Mesenchymal stem cell (in vitro differentiated cells and primary cell): ENCODE data around the gene SSC5D.
A peak's percentile ranks its signal among the peaks of the same experiment; 100 is the strongest.

Source experiments
- DNase-seq: peaks from one replicate; pipeline ENCODE4 v3.0.0-alpha.2; 2013
- H2AFZ ChIP-seq: one replicate; pipeline ENCODE4 v1.6.1; 2013; ENCODE audit warnings: low read depth, mild to moderate bottlenecking, control low read depth, inconsistent platforms, low read length, moderate library complexity
- H2AK5ac ChIP-seq: 2 replicates; pipeline ENCODE4 v1.6.1; 2013; ENCODE audit warnings: low read length, moderate library complexity, mild to moderate bottlenecking, inconsistent platforms; ENCODE audit not compliant: severe bottlenecking
- H2BK120ac ChIP-seq: one replicate; pipeline ENCODE4 v1.6.1; 2013; ENCODE audit warnings: low read depth, mild to moderate bottlenecking, inconsistent platforms, low read length, moderate library complexity
- H2BK12ac ChIP-seq, 2 experiments: one replicate each; pipeline ENCODE4 v1.6.1; 2013; ENCODE audit warnings: inconsistent platforms in 2 of 2, low read length in 2 of 2, mild to moderate bottlenecking in 2 of 2, moderate library complexity in 2 of 2, control low read depth in 1 of 2
- H2BK15ac ChIP-seq: one replicate; pipeline ENCODE4 v1.6.1; 2013; ENCODE audit warnings: mild to moderate bottlenecking, low read depth, inconsistent platforms; ENCODE audit not compliant: poor library complexity, severe bottlenecking
- H2BK5ac ChIP-seq: 2 replicates; pipeline ENCODE4 v1.6.1; 2013; ENCODE audit warnings: low read depth, mild to moderate bottlenecking, low read length, control low read depth, inconsistent platforms; ENCODE audit not compliant: poor library complexity, severe bottlenecking
- H3K14ac ChIP-seq, 2 experiments: one replicate each; pipeline ENCODE4 v1.6.1; 2013; ENCODE audit warnings: inconsistent platforms in 2 of 2, low read length in 2 of 2, control low read depth in 1 of 2, mild to moderate bottlenecking in 1 of 2, moderate library complexity in 1 of 2
- H3K18ac ChIP-seq, 2 experiments: one replicate each; pipeline ENCODE4 v1.6.1; 2013; ENCODE audit warnings: inconsistent platforms in 2 of 2, low read length in 2 of 2, control low read depth in 1 of 2, low read depth in 1 of 2, mild to moderate bottlenecking in 1 of 2
- H3K23ac ChIP-seq, 2 experiments: one replicate each; pipeline ENCODE4 v1.6.1; 2013; ENCODE audit warnings: inconsistent platforms in 2 of 2, low read length in 2 of 2, mild to moderate bottlenecking in 2 of 2, moderate library complexity in 2 of 2, control low read depth in 1 of 2
- H3K27ac ChIP-seq: 2 replicates; pipeline ENCODE4 v1.5.1; 2013; ENCODE audit warnings: mild to moderate bottlenecking, moderate library complexity, low read length, control low read depth, inconsistent platforms; ENCODE audit not compliant: poor library complexity, severe bottlenecking
- H3K27me3 ChIP-seq, 2 experiments: 2 replicates each; pipeline versions ENCODE4 v1.6.1 to v1.7.0; 2013; ENCODE audit warnings: low read length in 2 of 2, mild to moderate bottlenecking in 2 of 2, moderate library complexity in 2 of 2, control low read depth in 1 of 2, inconsistent platforms in 1 of 2; ENCODE audit not compliant: control insufficient read depth in 1 of 2, insufficient read depth in 1 of 2
- H3K36me3 ChIP-seq, 2 experiments: 2 replicates each; pipeline versions ENCODE4 v1.6.1 to v1.7.0; 2013; ENCODE audit warnings: low read length in 2 of 2, control low read depth in 1 of 2, inconsistent platforms in 1 of 2, low read depth in 1 of 2, mild to moderate bottlenecking in 1 of 2; ENCODE audit not compliant: insufficient read depth in 2 of 2, control insufficient read depth in 1 of 2
- H3K4ac ChIP-seq, 2 experiments: one replicate each; pipeline ENCODE4 v1.6.1; 2013; ENCODE audit warnings: inconsistent platforms in 2 of 2, low read length in 2 of 2, mild to moderate bottlenecking in 2 of 2, moderate library complexity in 2 of 2, control low read depth in 1 of 2, low read depth in 1 of 2
- H3K4me1 ChIP-seq: 2 replicates; pipeline ENCODE4 v1.6.1; 2013; ENCODE audit warnings: low read depth, low read length, control low read depth; ENCODE audit not compliant: control insufficient read depth, insufficient read depth
- H3K4me2 ChIP-seq: 2 replicates; pipeline ENCODE4 v1.6.1; 2013; ENCODE audit warnings: low read length, mild to moderate bottlenecking, inconsistent platforms; ENCODE audit not compliant: poor library complexity, severe bottlenecking
- H3K4me3 ChIP-seq, 2 experiments: 2 replicates each; pipeline versions ENCODE4 v1.5.1 to v1.7.0; 2013; ENCODE audit warnings: low read length in 2 of 2, mild to moderate bottlenecking in 2 of 2, control low read depth in 1 of 2, low read depth in 1 of 2; ENCODE audit not compliant: insufficient read depth in 1 of 2
- H3K79me1 ChIP-seq: replicated peaks from 2 replicates; pipeline ENCODE4 v1.6.1; 2013; ENCODE audit warnings: mild to moderate bottlenecking, control low read depth, low read length, inconsistent platforms; ENCODE audit not compliant: poor library complexity, severe bottlenecking
- H3K9ac ChIP-seq: 2 replicates; pipeline ENCODE4 v1.7.0; 2013; ENCODE audit warnings: mild to moderate bottlenecking, low read length, moderate library complexity
- H3K9me3 ChIP-seq: 2 replicates; pipeline ENCODE4 v1.7.0; 2013; ENCODE audit warnings: mild to moderate bottlenecking, low read length; ENCODE audit not compliant: control insufficient read depth
- H4K8ac ChIP-seq: one replicate; pipeline ENCODE4 v1.6.1; 2013; ENCODE audit warnings: inconsistent platforms, mild to moderate bottlenecking, low read length, moderate library complexity
- H4K91ac ChIP-seq: one replicate; pipeline ENCODE4 v1.6.1; 2013; ENCODE audit warnings: mild to moderate bottlenecking, low read length, inconsistent platforms
- whole genome bisulfite sequencing: methylation state at CpG from one replicate; pipeline ENCODE4 v1.1.7; 2013; ENCODE audit warnings: mixed read lengths; 5-methylcytosine and 5-hydroxymethylcytosine counted together

Gene SSC5D

GRCh38 chr19:55483706-55484592 lies 4.3 kb upstream of the SSC5D start:
- Histone ChIP-seq H3K14ac (no peak overlapping the region), H3K27me3 (no peaks in the 10 kb centered on the region), H3K27ac (no peak overlapping the region), H3K9ac (peak overlapping the region; percentile 86), H4K91ac (peak overlapping the region; percentile 44), H2AK5ac (no peak overlapping the region), H3K4me3 (peak overlapping the region in 1 of 2 experiments; percentile 78), H2BK15ac (peak overlapping the region; percentile 3), H4K8ac (no peak overlapping the region), H3K4me1 (peaks cover 65% of the 10 kb centered on the region), H3K18ac (no peak overlapping the region), H2BK12ac (peak overlapping the region in 1 of 2 experiments; percentile 22), H2AFZ (no peak overlapping the region), H3K4ac (peak overlapping the region; percentile 15 to 64), H3K36me3 (peaks cover 6 to 57% of the 10 kb centered on the region in 2 experiments), H2BK5ac (no peak overlapping the region), H3K23ac (peak overlapping the region in 1 of 2 experiments; percentile 43), H3K79me1 (peaks cover 20% of the 10 kb centered on the region), H2BK120ac (no peak overlapping the region), H3K4me2 (peak overlapping the region; percentile 92), H3K9me3 (no peaks in the 10 kb centered on the region)
- WGBS, result 72% methylated on average over 46 of the region's 46 CpGs
- no peak for DNase-seq

GRCh38 chr19:55484593-55485438 lies 3.4 kb upstream of the SSC5D start, which contains the start of gene NAT14:
Gene NAT14 (plus strand): TSS chr19:55485188. CDS start chr19:55485709, 521 bp downstream.
- peak within 1 kb of the TSS; percentile 92 to 97 for H3K4ac ChIP-seq
- H2BK5ac ChIP-seq, result peak within 1 kb of the TSS; percentile 81

GRCh38 chr19:55485439-55486011 lies 2.7 kb upstream of the SSC5D start:
- peak overlapping the region; percentile 90 for H4K8ac ChIP-seq
- peak overlapping the region in 1 of 2 experiments; percentile 38 for H3K23ac ChIP-seq
- H3K79me1 ChIP-seq, result peaks cover 20% of the 10 kb centered on the region
- H3K4ac ChIP-seq, result peak overlapping the region; percentile 92 to 97
- H2AK5ac ChIP-seq, result peak overlapping the region; percentile 38
- peak overlapping the region; percentile 69 to 82 for H3K18ac ChIP-seq
- peak overlapping the region; percentile 72 to 78 for H3K4me3 ChIP-seq
- H2BK120ac ChIP-seq, result peak overlapping the region; percentile 99
- peak overlapping the region; percentile 19 for H2BK5ac ChIP-seq
- peak overlapping the region; percentile 86 for H3K9ac ChIP-seq
- peak overlapping the region; percentile 48 to 83 for H3K14ac ChIP-seq
- H3K27ac ChIP-seq, result peak overlapping the region; percentile 87
- H3K4me2 ChIP-seq, result peak overlapping the region; percentile 92
- H2BK12ac ChIP-seq, result peak overlapping the region; percentile 14 to 92
- H2BK15ac ChIP-seq, result peak overlapping the region; percentile 98
- WGBS, result 18% methylated on average over 18 of the region's 18 CpGs
- H3K36me3 ChIP-seq, result peaks cover 6 to 62% of the 10 kb centered on the region in 2 experiments
- H3K9me3 ChIP-seq, result no peaks in the 10 kb centered on the region
- no peak overlapping the region for H2AFZ ChIP-seq
- DNase-seq, result no peak
- no peaks in the 10 kb centered on the region for H3K27me3 ChIP-seq
- H4K91ac ChIP-seq, result peak overlapping the region; percentile 76
- H3K4me1 ChIP-seq, result peaks cover 68% of the 10 kb centered on the region

More at GRCh38 chr19:55484593-55485438, 3.4 kb upstream of the SSC5D start, which contains the start of gene NAT14:
- H3K4me1 ChIP-seq, result peaks cover 65% of the 10 kb centered on the region
- H2BK120ac ChIP-seq, result peak within 1 kb of the TSS; percentile 99
- peak within 1 kb of the TSS; percentile 86 for H3K9ac ChIP-seq
- peaks cover 6 to 59% of the 10 kb centered on the region in 2 experiments for H3K36me3 ChIP-seq
- no peaks in the 10 kb centered on the region for H3K27me3 ChIP-seq
- peak within 1 kb of the TSS; percentile 90 for H4K8ac ChIP-seq
- peak within 1 kb of the TSS; percentile 87 for H3K27ac ChIP-seq
- H3K79me1 ChIP-seq, result peaks cover 22% of the 10 kb centered on the region
- peak within 1 kb of the TSS; percentile 82 to 94 for H3K18ac ChIP-seq
- WGBS, result 2% methylated on average over 67 of the region's 78 CpGs
- H4K91ac ChIP-seq, result peak within 1 kb of the TSS; percentile 76
- H2AK5ac ChIP-seq, result peak within 1 kb of the TSS; percentile 38
- H3K14ac ChIP-seq, result peak within 1 kb of the TSS; percentile 48 to 83
- H2AFZ ChIP-seq, result peak within 1 kb of the TSS; percentile 62
- peak within 1 kb of the TSS; percentile 92 for H3K4me2 ChIP-seq
- H3K4me3 ChIP-seq, result peak within 1 kb of the TSS; percentile 72 to 78
- no peaks in the 10 kb centered on the region for H3K9me3 ChIP-seq
- DNase-seq, result peak; percentile 86
- peak within 1 kb of the TSS; percentile 98 for H2BK15ac ChIP-seq
- peak within 1 kb of the TSS; percentile 14 to 92 for H2BK12ac ChIP-seq
- H3K23ac ChIP-seq, result peak within 1 kb of the TSS in 1 of 2 experiments; percentile 38
